ENCODE results near the gene S100A6.
"Not testable (repeated sequence)": the region's sequence is repeated elsewhere in the genome, so short reads cannot be mapped to it uniquely, and the experiment has no call there.

Gene S100A6

GRCh38 chr1:153521808-153522207 lies 14.0 kb downstream of the S100A6 start:
- peaks cover 22% of the 10 kb centered on the region for H3K27me3 ChIP-seq (ENCODE audit: control insufficient read depth, insufficient read depth, low read length)
- peaks cover 15% of the 10 kb centered on the region for H3K4me1 ChIP-seq (ENCODE audit: control insufficient read depth, insufficient read depth, low read length)
- H3K9me3 ChIP-seq (ENCODE audit: control insufficient read depth, insufficient read depth, low read length); H3K9ac ChIP-seq (ENCODE audit: low read depth, low read length); H3K27ac ChIP-seq (ENCODE audit: low read depth, low read length); H3K4me3 ChIP-seq (ENCODE audit: low read depth, low read length); H3K36me3 ChIP-seq (ENCODE audit: control insufficient read depth, insufficient read depth, low read length): not testable (repeated sequence)

GRCh38 chr1:153520818-153521476 lies 14.8 kb downstream of the S100A6 start:
- H3K4me3 ChIP-seq (ENCODE audit: low read depth, low read length), result no peak overlapping the region
- peaks cover 31% of the 10 kb centered on the region for H3K27me3 ChIP-seq (ENCODE audit: control insufficient read depth, insufficient read depth, low read length)
- H3K36me3 ChIP-seq (ENCODE audit: control insufficient read depth, insufficient read depth, low read length), result no peaks in the 10 kb centered on the region
- H3K9ac ChIP-seq (ENCODE audit: low read depth, low read length), result no peak overlapping the region
- no peaks in the 10 kb centered on the region for H3K9me3 ChIP-seq (ENCODE audit: control insufficient read depth, insufficient read depth, low read length)
- peaks cover 10% of the 10 kb centered on the region; the same call in 1 of the 2 replicates for H3K4me1 ChIP-seq (ENCODE audit: control insufficient read depth, insufficient read depth, low read length)
- H3K27ac ChIP-seq (ENCODE audit: low read depth, low read length), result peak overlapping the region; percentile 15

GRCh38 chr1:153520137-153520691 lies 15.6 kb downstream of the S100A6 start:
- H3K9ac ChIP-seq (ENCODE audit: low read depth, low read length); H3K27ac ChIP-seq (ENCODE audit: low read depth, low read length); H3K9me3 ChIP-seq (ENCODE audit: control insufficient read depth, insufficient read depth, low read length); H3K36me3 ChIP-seq (ENCODE audit: control insufficient read depth, insufficient read depth, low read length); H3K4me1 ChIP-seq (ENCODE audit: control insufficient read depth, insufficient read depth, low read length); H3K4me3 ChIP-seq (ENCODE audit: low read depth, low read length): not testable (repeated sequence)
- H3K27me3 ChIP-seq (ENCODE audit: control insufficient read depth, insufficient read depth, low read length), result peaks cover 38% of the 10 kb centered on the region

- Histone ChIP-seq H3K4me3 (ENCODE audit: low read depth, low read length) (no peak overlapping the region), H3K27me3 (ENCODE audit: control insufficient read depth, insufficient read depth, low read length) (peaks cover 40% of the 10 kb centered on the region), H3K4me1 (ENCODE audit: control insufficient read depth, insufficient read depth, low read length) (peaks cover 7% of the 10 kb centered on the region; the same call in 1 of the 2 replicates), H3K9ac (ENCODE audit: low read depth, low read length) (no peak overlapping the region), H3K36me3 (ENCODE audit: control insufficient read depth, insufficient read depth, low read length) (no peaks in the 10 kb centered on the region), H3K9me3 (ENCODE audit: control insufficient read depth, insufficient read depth, low read length) (no peaks in the 10 kb centered on the region), H3K27ac (ENCODE audit: low read depth, low read length) (no peak overlapping the region)
These were observed 16.5 kb downstream of the S100A6 start for GRCh38 chr1:153519242-153519641.

GRCh38 chr1:153515504-153516394 lies 20.0 kb downstream of the S100A6 start:
- Histone ChIP-seq H3K27me3 (ENCODE audit: control insufficient read depth, insufficient read depth, low read length) (peaks cover 45% of the 10 kb centered on the region), H3K4me3 (ENCODE audit: low read depth, low read length) (no peak overlapping the region), H3K27ac (ENCODE audit: low read depth, low read length) (no peak overlapping the region), H3K9ac (ENCODE audit: low read depth, low read length) (no peak overlapping the region), H3K9me3 (ENCODE audit: control insufficient read depth, insufficient read depth, low read length) (no peaks in the 10 kb centered on the region), H3K4me1 (ENCODE audit: control insufficient read depth, insufficient read depth, low read length) (peaks cover 3% of the 10 kb centered on the region; the same call in 1 of the 2 replicates), H3K36me3 (ENCODE audit: control insufficient read depth, insufficient read depth, low read length) (no peaks in the 10 kb centered on the region)

- no peak overlapping the region for H3K4me3 ChIP-seq (ENCODE audit: low read depth, low read length)
- no peak overlapping the region for H3K27ac ChIP-seq (ENCODE audit: low read depth, low read length)
- no peaks in the 10 kb centered on the region for H3K4me1 ChIP-seq (ENCODE audit: control insufficient read depth, insufficient read depth, low read length)
- peaks cover 37% of the 10 kb centered on the region for H3K27me3 ChIP-seq (ENCODE audit: control insufficient read depth, insufficient read depth, low read length)
- H3K9ac ChIP-seq (ENCODE audit: low read depth, low read length), result no peak overlapping the region
- H3K36me3 ChIP-seq (ENCODE audit: control insufficient read depth, insufficient read depth, low read length), result no peaks in the 10 kb centered on the region
- H3K9me3 ChIP-seq (ENCODE audit: control insufficient read depth, insufficient read depth, low read length), result no peaks in the 10 kb centered on the region
These were observed 22.1 kb downstream of the S100A6 start for GRCh38 chr1:153513666-153514065.

GRCh38 chr1:153513023-153513422 lies 22.8 kb downstream of the S100A6 start:
- no peaks in the 10 kb centered on the region for H3K4me1 ChIP-seq (ENCODE audit: control insufficient read depth, insufficient read depth, low read length)
- no peaks in the 10 kb centered on the region for H3K9me3 ChIP-seq (ENCODE audit: control insufficient read depth, insufficient read depth, low read length)
- H3K36me3 ChIP-seq (ENCODE audit: control insufficient read depth, insufficient read depth, low read length), result no peaks in the 10 kb centered on the region
- no peak overlapping the region for H3K27ac ChIP-seq (ENCODE audit: low read depth, low read length)
- no peak overlapping the region for H3K4me3 ChIP-seq (ENCODE audit: low read depth, low read length)
- H3K9ac ChIP-seq (ENCODE audit: low read depth, low read length), result no peak overlapping the region
- peaks cover 34% of the 10 kb centered on the region for H3K27me3 ChIP-seq (ENCODE audit: control insufficient read depth, insufficient read depth, low read length)

GRCh38 chr1:153510984-153511410 lies 24.8 kb downstream of the S100A6 start:
- Histone ChIP-seq H3K9ac (ENCODE audit: low read depth, low read length) (no peak overlapping the region), H3K36me3 (ENCODE audit: control insufficient read depth, insufficient read depth, low read length) (no peaks in the 10 kb centered on the region), H3K27ac (ENCODE audit: low read depth, low read length) (no peak overlapping the region), H3K9me3 (ENCODE audit: control insufficient read depth, insufficient read depth, low read length) (no peaks in the 10 kb centered on the region), H3K4me3 (ENCODE audit: low read depth, low read length) (no peak overlapping the region), H3K4me1 (ENCODE audit: control insufficient read depth, insufficient read depth, low read length) (no peaks in the 10 kb centered on the region), H3K27me3 (ENCODE audit: control insufficient read depth, insufficient read depth, low read length) (peaks cover 15% of the 10 kb centered on the region)

GRCh38 chr1:153509729-153510354 lies 25.9 kb downstream of the S100A6 start:
- Histone ChIP-seq H3K9ac (ENCODE audit: low read depth, low read length) (no peak overlapping the region), H3K27ac (ENCODE audit: low read depth, low read length) (no peak overlapping the region), H3K36me3 (ENCODE audit: control insufficient read depth, insufficient read depth, low read length) (no peaks in the 10 kb centered on the region), H3K4me1 (ENCODE audit: control insufficient read depth, insufficient read depth, low read length) (no peaks in the 10 kb centered on the region), H3K27me3 (ENCODE audit: control insufficient read depth, insufficient read depth, low read length) (0 out of 2 replicates have a peak, but pooled peaks cover 5% of the 10 kb centered on the region), H3K4me3 (ENCODE audit: low read depth, low read length) (no peak overlapping the region), H3K9me3 (ENCODE audit: control insufficient read depth, insufficient read depth, low read length) (no peaks in the 10 kb centered on the region)

GRCh38 chr1:153509036-153509435 lies 26.8 kb downstream of the S100A6 start:
- no peaks in the 10 kb centered on the region for H3K9me3 ChIP-seq (ENCODE audit: control insufficient read depth, insufficient read depth, low read length)

More at GRCh38 chr1:153509036-153509435, 26.8 kb downstream of the S100A6 start:
- Histone ChIP-seq H3K27me3 (ENCODE audit: control insufficient read depth, insufficient read depth, low read length) (0 out of 2 replicates have a peak, but pooled peaks cover 5% of the 10 kb centered on the region), H3K4me1 (ENCODE audit: control insufficient read depth, insufficient read depth, low read length) (no peaks in the 10 kb centered on the region), H3K36me3 (ENCODE audit: control insufficient read depth, insufficient read depth, low read length) (no peaks in the 10 kb centered on the region), H3K27ac (ENCODE audit: low read depth, low read length) (no peak overlapping the region), H3K4me3 (ENCODE audit: low read depth, low read length) (no peak overlapping the region), H3K9ac (ENCODE audit: low read depth, low read length) (no peak overlapping the region)

All from HUES48 (cell line).